Uterus (tissue), 2 donors: Measurements from ENCODE around the gene CASK.

Source experiments
- POLR2A ChIP-seq, 2 donors: fragments of 450-650 bp; IDR thresholded peaks; one replicate each; pipeline ENCODE4 v1.6.1; 2016; ENCODE audit warnings: antibody characterized with exemption in 2 of 2, mild to moderate bottlenecking in 1 of 2, moderate library complexity in 1 of 2
- TF ChIP-seq, protein P1 (sequence below), 4 experiments: fragments of 200-600 bp in 2 of 4; fragments of 450-650 bp in 2 of 4; sonication (generic) in 2 of 4; IDR thresholded peaks; one replicate each; pipeline ENCODE4 v1.5.1; 2016 to 2019; ENCODE audit warnings: antibody characterized with exemption in 4 of 4, mild to moderate bottlenecking in 2 of 4, moderate library complexity in 1 of 4

DNA sequence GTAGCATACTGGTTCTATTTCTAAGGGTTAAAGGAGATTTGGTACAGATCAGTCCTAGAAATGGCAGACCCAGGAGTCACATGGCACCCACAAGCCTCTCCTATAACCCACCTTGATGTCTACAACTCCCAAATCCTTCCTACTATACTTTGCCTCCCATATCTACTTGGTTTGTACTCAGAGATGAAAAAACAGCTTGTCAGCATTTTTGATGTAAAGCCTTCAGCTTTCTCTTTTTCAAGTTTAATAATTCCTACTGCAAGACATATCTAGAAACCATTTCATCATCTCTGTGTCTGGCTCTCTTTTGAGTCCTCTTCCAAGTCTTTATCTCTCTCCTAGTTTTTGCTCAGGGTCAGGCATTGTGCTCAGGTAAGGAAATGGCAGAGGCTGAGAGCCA, 393.3 kb downstream of the CASK start:
- no peak for TF ChIP-seq POLR2A (IDR thresholded peaks at IDR 0.05)
- TF ChIP-seq, protein P1, sequence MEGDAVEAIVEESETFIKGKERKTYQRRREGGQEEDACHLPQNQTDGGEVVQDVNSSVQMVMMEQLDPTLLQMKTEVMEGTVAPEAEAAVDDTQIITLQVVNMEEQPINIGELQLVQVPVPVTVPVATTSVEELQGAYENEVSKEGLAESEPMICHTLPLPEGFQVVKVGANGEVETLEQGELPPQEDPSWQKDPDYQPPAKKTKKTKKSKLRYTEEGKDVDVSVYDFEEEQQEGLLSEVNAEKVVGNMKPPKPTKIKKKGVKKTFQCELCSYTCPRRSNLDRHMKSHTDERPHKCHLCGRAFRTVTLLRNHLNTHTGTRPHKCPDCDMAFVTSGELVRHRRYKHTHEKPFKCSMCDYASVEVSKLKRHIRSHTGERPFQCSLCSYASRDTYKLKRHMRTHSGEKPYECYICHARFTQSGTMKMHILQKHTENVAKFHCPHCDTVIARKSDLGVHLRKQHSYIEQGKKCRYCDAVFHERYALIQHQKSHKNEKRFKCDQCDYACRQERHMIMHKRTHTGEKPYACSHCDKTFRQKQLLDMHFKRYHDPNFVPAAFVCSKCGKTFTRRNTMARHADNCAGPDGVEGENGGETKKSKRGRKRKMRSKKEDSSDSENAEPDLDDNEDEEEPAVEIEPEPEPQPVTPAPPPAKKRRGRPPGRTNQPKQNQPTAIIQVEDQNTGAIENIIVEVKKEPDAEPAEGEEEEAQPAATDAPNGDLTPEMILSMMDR (IDR thresholded peaks at IDR 0.05) = no peak
